ENCODE data around the gene CCDC178. TPM values are rescaled to one million over a fixed set of nuclear protein-coding genes. Genes with fewer than 3 reads are reported as not detected.
"Not testable (repeated sequence)": the region's sequence is repeated elsewhere in the genome, so short reads cannot be mapped to it uniquely, and the experiment has no call there.

Gene CCDC178
- total RNA-seq, 1 donor from 2014 or later, result 0.35 TPM

DNA sequence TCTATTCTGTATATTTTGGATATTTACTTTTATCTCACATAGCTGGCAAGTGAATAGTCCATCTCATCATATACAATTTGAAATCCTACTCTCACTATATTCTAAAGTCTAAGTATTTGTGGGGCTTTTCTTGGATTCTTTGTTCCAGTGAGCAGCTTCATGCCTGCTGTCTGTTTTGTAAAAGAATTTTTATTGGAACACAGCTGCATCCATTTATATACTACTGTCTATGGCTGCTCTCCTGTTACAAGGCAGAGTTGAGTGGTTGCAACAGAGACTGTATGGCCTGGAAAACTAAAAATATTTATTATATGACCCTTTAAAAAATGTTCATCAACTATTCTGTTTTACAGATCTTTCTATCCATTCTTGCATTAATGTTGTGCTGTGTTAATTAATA lies 474.4 kb downstream of the CCDC178 start:
- ATAC-seq (ENCODE audit: poor library complexity) (no peak), DNase-seq (no peak)
- intact Hi-C loops (cut with DNase I), result no loop called here

DNA sequence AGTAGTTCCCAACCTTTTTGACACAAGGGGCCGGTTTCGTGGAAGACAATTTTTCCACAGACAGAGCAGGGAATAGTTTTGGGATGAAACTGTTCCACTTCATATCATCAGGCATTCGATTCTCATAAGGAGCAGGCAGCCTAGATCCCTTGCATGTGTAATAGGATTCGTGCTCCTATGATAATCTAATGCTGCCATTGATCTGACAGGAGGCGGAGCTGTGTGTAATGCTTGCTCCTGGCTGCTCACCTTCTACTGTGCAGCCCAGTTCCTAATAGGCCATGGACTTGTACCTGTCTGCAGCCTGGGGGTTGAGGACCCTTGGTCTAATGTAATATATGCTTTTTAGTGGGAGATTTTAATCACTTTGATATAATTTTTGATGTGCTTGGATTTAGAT lies 479.0 kb downstream of the CCDC178 start:
- DNase-seq, result no peak
- intact Hi-C loops (cut with DNase I), result no loop called here
- no peak for ATAC-seq (ENCODE audit: poor library complexity)

DNA sequence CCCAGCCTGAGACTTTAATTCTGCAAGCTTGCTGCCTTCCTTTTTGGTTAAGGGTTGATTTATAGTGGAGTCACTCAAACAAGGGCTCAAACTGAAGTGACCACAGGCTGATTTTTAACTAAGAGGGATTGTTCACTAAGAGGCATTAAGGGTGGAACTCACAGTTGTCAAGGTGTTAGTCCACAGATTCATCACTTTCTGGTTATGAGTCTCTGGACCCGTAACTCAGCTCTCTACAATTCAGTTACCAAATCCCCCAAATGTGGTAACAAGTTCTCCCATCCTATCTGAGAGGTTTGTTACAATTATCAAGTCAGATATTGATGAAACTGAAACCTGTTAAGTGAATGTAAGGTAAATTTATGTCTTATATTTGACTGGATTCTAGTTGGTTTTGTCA lies 481.8 kb downstream of the CCDC178 start:
- ATAC-seq (ENCODE audit: poor library complexity), result no peak
- intact Hi-C loops (cut with DNase I), result no loop called here
- no peak for DNase-seq

DNA sequence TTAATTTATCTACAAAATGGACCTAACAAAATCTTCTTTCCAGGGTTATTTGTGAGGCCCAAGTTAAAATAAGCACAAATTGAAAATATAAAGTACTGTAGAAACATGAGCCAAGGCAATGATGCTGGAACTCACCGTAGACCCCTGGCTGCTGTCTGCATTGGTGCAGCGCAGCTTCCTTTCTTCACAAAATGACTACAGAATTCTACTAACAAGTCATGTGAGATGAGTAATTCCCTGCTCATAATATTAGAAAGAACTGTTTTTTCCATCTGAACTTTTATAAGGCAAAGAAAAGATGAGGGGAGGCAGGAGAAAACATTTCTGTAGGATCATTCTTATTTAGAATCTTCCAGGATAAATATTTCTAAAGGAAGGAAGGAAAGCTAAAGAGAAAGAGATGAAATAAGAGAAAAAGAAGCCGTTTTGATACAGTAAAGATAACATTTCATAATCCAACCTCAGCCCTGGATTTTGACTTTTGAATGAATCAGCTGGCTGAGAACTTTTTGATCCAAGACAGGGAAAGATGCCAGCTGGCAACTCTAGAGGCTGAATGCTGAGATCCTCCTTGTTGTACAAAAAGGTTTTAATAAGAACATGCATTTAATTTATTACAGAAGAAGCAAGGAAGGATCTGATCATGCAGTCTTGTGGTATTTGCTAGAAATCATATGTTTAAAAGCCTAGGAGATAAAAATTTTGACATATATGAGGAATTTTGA lies 483.8 kb downstream of the CCDC178 start:
- no peak for ATAC-seq (ENCODE audit: poor library complexity)
- intact Hi-C loops (cut with DNase I), result no loop called here
- DNase-seq, result no peak

DNA sequence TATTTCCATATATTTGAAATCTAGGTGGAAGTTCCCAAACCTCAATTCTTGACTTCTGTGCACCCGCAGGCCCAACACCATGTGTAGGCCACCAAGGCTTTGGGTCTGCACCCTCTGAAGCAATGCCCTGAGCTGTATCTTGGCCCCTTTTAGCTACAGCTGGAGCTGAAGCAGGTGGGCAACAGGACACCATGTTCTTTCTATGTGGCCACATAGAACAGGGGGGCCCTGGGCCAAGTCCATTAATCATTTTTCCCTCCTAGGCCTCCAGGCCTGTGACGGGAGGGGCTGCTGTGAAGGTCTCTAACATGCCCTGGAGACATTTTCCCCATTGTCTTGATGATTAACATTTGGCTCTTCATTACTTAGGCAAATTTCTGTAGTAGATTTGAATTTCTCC lies 488.2 kb downstream of the CCDC178 start:
- DNase-seq; ATAC-seq (ENCODE audit: poor library complexity); intact Hi-C loops (cut with DNase I): not testable (repeated sequence)

DNA sequence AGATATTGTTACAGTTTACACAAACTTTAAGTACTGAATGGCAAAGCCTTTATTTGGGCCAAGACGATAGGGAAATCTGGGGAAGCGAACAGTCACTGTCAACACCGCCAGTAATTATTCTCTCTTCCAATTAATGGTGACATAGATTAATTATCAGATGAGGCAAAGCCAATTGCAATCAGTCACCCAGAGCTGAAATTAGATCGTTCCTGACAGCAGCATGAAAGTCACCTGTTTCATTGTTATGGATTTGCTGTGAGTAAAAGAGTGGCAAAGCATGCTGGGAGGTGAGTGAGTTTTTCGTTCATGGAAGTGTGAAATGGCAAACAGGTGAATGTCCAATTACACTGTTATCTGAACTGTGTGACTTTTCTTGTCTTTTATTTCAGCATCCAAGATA lies 502.9 kb downstream of the CCDC178 start:
- DNase-seq, result no peak
- ATAC-seq (ENCODE audit: poor library complexity), result no peak
- intact Hi-C loops (cut with DNase I), result no loop called here

DNA sequence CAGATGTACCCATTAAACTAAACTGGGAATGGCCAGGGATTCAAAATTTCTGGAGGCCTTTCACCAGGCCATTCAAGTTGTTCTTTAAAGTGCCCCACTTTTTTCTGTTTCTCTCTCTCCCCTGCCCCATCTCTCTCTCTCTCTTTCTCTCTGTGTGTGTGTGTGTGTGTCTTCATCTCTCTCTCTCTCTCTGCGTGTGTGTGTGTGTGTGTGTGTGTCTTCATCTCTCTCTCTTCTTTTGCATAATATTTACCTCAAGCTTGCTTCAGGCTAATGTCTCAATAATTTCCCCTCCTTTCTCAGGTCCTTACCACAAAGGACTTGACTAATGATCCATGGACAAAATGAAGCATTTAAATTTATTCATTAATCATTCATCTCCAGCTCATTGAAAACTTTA lies 503.5 kb downstream of the CCDC178 start:
- ATAC-seq (ENCODE audit: poor library complexity) (no peak), DNase-seq (no peak)
- intact Hi-C loops (cut with DNase I), result no loop called here

DNA sequence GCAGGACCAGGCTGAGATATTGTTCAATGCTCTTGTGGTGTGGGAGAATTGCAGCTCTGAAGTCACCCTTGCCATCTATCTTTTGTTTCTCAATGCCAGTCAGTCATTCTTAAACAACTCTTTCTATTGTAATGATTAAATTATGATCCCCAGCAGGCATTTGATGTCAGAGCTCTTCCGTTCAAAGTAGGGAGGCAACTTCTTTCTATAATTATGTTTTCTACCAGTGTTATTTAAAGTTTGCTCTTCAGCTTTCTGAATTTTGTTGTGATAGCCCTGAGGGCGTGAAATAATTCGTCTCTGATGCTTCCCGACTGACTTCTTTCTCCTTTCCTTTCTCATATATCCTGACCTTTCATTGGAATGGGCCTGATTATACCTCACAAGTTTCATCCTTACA lies 506.3 kb downstream of the CCDC178 start:
- intact Hi-C loops (cut with DNase I), result no loop called here
- no peak for DNase-seq
- ATAC-seq (ENCODE audit: poor library complexity), result no peak

DNA sequence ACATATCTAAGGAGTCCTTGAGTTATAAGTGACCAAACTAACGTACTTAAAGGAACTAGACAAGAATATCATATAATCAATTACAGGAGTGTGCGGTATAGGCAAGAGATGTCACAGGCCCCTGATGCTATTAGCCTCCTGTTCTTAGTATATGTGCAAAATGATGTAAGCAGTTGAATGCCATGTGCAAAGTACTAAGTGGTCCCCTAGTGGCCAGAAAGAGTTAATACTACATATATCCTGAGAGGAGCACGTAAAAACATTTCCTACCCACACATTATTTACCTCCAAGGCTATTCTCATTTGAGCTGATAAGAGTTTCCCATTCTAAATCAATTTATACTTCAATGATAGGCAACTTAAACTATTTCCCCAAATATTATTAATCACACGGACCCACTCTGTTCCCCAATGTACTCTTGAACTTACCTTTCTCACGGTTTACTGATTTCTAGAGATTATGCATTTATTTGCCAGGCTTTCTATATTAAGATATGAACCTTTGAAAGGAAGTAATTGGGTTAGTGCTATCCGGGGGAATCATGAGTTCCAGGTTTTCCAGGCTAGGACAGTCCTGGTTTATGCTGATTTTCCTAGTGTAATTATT lies 509.7 kb downstream of the CCDC178 start:
- DNase-seq, result no peak
- intact Hi-C loops (cut with DNase I), result no loop called here
- ATAC-seq (ENCODE audit: poor library complexity), result no peak

DNA sequence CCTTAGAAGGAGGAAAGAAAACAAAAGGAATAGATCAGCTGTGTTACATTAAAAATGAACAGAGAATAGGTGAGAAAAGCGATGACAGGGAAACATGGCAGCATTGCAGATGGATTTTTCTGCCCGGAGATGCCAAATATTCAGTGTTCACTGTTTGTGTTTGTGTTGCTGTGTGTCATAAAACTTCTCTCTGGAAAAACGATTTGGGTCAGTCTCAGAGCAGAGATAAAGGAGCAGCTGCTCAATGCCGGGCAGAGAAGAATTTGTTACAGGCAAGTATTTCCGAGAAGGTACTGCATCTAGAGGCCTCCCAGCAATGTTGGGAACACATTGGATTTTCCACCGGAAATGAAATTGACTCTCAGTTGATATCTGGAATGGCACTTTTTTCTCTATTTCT lies 511.3 kb downstream of the CCDC178 start:
- no peak for ATAC-seq (ENCODE audit: poor library complexity)
- DNase-seq, result no peak
- intact Hi-C loops (cut with DNase I), result no loop called here

DNA sequence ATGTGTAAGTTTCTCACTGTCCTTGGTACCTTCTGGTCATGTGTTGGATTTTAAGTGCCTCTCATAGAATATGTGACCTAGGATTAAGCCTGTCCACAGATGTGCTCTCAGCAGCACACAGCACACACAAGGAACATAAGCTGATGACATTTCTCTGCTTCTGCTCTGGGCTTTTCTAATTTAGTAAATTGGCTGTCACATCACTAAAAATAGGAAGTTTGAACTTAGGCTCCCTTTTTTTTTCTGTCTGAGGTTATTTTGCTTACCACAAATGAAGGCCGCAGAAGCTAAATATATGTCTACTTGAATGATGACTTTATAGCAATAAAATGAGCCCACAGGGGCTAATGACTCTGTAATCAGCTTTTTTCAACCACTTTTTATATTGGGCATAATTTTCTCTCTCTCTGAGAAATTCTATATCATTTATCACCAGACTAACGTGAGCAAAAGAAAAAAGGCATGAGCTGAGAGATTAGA lies 517.5 kb downstream of the CCDC178 start:
- no peak for DNase-seq
- no peak for ATAC-seq (ENCODE audit: poor library complexity)
- intact Hi-C loops (cut with DNase I), result no loop called here

DNA sequence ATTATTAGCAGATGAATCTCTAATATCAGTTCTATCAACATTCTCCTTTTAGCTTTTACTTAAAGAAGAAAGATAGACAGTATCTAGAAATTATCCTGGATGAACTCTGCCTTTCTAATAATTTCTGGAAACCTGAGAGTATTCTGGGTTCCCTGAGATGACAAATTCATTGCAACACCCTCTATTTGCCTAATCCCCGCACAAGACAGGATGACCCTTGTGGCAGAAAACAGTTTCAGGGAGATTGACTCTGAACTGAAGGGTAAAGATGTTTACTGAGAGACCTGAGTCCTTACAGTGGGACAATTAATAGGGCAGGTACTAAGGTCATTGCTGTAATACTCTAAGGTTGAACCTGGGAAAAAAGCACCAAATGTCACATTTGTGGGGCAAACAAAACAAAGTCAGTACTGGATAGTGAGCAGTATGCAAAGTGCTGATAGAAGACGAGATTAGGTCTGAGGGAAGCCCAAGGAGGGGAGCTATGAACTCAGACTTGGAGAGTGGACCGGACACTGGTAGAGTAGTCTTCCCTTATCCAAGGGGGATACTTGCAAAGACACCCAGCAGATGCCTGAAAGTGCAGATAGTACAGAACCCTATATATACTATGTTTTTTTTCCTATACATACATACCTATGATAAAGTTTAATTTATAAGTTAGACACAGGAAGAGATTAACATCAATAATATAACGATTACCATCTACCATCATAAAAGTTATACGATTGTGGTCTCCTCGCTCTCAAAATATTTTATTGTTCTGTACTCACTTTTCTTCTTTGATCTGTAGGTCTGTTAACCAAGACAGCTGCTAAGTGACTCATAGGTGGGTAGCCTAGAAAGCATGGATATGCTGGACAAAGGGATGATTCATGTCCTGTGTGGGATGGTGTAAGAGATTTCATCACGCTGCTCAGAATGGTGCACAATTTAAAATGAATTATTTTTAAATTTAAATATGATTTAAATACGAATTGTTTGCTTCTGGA lies 519.4 kb downstream of the CCDC178 start:
- intact Hi-C loops (cut with DNase I), result no loop called here
- ATAC-seq (ENCODE audit: poor library complexity) (no peak), DNase-seq (no peak)

DNA sequence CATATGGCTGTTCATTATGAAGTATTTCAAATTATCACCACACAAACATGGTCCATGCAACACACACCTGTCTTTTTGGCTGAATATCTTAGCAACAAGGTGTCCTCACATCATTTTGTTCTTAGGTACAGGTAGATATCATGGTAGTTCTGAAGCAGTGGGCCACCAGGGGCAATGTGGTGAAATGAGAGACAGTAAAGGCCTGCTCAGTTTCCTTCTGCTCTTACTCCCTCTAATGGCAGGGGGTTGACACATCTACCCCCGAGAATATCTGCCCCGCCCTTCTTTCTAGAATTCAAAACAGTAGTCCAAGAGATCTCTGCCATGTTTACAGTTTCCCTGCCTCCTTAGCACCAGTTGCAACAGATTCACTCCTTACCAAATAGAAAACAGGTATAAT lies 520.7 kb downstream of the CCDC178 start:
- DNase-seq, result no peak
- intact Hi-C loops (cut with DNase I), result no loop called here
- ATAC-seq (ENCODE audit: poor library complexity), result no peak

DNA sequence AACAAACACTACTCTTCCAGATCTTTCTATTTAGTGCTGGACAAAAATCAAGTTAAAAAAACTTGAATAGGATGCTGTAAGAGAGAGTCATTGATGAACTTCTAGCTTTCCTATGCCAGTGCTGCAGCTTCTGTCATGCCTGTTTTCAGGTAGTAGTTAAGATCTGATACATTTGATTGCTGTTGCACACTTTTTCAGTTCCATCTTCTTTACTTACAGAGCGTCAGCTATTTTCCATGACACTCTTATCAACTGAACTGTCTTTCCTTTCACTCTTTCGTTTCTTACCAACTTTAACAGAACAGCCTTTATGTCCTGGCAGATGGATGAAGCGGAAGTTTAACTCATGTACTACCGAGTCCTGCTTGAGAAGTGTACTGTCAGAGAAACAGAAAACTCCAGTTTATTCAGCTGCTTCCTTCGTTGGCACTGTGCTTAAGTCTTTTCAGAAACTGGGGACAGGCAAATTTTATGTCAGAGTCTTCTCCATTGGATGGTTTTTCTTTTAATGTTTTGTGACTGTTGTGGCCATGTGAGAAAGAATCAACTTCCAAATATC lies 521.8 kb downstream of the CCDC178 start:
- DNase-seq (no peak), ATAC-seq (ENCODE audit: poor library complexity) (no peak)
- intact Hi-C loops (cut with DNase I), result no loop called here

DNA sequence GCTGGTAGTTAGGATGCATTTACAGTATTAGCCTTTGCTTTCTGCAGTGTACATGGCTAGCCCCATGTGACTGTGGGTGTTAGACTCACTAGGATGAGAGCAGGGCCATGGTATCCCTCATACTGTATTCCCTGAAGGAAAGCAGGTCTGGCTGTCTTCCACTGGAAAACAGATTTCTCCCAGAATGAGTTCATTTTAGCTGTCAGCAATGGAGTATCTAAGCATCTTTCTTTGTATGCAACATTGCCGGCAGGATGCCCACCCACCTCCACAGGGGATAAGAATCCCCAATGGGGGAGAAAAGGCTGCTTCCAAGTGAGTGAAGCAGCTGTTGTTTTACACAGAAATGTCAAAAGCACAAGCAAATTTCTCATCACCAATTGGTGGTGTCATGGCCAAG lies 525.0 kb downstream of the CCDC178 start:
- no peak for ATAC-seq (ENCODE audit: poor library complexity)
- intact Hi-C loops (cut with DNase I), result no loop called here
- DNase-seq, result no peak

DNA sequence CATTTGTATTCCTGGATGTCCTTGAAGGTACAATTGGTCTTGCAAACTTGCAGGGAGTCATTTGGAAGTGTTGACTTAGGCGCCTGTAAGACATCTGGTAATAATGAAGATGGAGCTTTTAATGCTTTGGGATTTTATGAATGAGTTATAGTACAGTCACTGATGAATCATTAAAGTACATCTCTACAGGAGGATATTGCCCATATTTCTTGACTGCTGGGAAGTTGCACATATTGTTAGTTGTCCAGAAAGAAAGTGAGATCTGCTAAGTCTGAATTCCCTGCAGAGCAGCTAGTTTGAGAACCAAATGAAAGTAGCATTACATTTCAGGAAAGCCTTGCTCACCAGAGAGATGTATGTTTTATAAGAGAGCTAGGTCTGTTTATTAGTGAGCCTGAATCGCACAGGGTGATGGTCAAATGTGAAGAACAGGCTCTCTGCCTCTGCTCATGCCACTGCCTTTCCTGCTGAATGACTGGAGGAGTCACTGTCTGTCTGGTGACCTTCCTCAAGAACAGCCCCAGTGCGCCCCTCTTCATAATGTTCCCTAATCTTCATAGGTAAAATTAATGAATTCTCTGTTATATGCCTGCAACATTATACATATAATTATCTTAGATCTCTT lies 528.7 kb downstream of the CCDC178 start:
- DNase-seq (no peak), ATAC-seq (ENCODE audit: poor library complexity) (no peak)
- intact Hi-C loops (cut with DNase I), result no loop called here

DNA sequence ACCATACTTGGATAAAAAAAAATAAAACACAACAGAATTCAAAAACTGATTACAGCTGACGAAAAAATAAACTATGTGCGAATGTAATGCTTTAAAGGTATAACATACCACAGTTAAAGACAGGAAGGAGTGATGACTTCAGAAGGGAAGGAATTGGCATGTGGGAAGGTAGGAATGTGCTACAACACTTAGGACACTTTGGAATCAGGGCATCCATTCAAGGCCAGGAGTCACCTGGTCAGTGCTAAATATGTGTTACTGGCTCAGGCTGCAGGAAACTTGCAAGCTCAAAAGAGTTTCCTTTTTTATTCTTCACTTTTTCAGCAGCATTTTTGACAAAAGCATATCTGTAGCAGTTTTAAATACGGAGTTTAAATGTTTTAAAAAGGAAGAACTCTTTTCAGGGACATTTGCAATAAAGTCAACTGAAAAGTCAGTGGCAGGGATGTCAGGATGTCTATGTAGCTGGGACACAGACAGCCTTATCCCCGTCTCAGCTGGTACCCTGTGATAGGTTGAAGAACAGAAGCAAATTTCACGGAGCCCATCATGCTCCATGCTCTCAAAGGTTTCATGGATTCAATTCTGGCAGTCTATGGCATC lies 529.7 kb downstream of the CCDC178 start:
- DNase-seq (no peak), ATAC-seq (ENCODE audit: poor library complexity) (no peak)
- intact Hi-C loops (cut with DNase I), result no loop called here

DNA sequence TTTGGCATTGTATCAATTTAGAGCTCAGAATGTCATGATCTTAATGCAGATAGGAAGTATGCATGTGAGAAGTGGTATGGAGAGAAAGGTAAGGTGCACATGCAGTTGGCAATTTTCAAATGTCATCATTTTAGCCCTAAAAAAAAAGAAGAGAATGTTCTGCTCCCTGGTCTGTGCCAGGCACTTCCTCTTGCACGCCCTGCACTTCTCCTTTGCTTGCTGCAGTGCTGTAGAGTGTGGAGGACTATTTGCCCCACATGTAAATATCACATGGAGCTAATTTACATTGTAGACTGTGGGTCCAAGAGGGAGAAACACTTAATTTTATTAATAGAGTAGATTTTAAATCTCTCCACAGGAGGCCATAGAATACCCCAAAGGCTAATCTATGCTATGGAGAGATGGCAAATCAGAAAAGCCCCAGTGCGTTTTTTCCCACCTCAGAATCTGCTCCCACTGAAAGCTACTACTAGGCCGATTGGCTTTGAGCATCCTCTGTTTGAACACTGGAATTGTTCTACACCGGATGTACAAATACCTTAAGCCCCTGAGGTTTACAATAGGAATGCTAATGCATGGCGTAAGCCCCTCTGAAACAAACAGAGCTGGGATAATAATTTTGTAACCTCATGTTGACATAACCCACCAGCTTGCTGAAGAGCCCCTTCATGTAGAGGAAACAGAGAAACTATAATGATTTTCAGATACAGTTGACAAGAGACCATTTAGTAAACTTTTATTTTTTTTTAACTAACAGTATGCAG lies 530.5 kb downstream of the CCDC178 start:
- DNase-seq, result no peak
- no peak for ATAC-seq (ENCODE audit: poor library complexity)
- intact Hi-C loops (cut with DNase I), result no loop called here
